Measurements from ENCODE around the gene SH3PXD2B.
"Not testable (repeated sequence)": the region's sequence is repeated elsewhere in the genome, so short reads cannot be mapped to it uniquely, and the experiment has no call there.

SH3PXD2B gene

DNA sequence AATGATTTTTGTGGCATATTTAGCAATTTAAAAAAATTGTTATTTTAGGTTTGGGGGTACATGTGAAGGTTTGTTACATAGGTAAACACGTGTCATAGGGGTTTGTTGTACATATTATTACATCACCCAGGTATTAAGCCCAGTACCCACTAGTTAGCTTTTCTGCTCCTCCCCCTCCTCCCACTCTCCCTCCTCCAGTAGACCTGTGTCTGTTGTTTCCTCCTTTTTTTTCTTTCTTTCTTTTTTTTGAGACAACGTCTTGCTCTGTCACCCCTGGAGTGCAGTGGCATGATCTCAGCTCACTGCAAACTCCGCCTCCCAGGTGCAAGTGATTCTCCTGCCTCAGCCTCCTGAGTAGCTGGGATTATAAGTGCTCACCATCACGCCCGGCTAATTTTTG lies 162.5 kb downstream of the SH3PXD2B start:
- DNase-seq = not testable (repeated sequence)

DNA sequence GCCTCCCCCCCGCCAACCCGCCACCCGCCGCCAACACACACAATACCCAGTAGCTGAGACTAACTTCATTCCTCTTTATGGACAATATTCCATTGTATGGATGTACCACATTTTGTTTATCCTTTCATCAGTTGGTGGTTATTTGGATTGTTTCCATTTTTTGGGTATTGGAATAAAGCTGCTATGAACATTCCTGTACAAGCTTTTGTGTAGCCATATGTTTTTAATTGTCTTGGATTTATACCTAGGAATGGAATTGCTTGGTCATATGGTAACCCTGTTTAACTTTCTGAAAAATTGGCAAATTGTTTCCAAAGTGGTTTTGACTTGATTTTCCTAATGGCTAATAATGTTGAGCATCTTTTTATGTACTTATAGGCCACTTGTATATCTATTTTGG lies 165.9 kb downstream of the SH3PXD2B start:
- DNase-seq = no peak

DNA sequence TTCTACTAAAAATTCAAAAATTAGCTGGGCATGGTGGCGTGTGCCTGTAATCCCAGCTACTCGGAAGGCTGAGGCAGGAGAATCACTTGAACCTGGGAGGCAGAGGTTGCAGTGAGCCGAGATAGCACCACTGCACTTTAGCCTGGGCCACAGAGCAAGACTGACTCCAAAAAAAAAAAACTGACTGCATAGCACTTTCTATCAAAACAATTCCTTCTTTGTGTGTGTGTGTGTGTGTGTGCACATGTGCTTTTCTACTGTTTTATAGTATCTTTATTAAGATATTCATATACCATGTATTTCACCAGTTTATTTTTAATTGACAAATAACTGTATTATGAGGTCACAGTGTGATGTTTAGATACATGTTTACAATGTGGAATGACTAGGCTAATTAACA lies 167.2 kb downstream of the SH3PXD2B start:
- DNase-seq = not testable (repeated sequence)

DNA sequence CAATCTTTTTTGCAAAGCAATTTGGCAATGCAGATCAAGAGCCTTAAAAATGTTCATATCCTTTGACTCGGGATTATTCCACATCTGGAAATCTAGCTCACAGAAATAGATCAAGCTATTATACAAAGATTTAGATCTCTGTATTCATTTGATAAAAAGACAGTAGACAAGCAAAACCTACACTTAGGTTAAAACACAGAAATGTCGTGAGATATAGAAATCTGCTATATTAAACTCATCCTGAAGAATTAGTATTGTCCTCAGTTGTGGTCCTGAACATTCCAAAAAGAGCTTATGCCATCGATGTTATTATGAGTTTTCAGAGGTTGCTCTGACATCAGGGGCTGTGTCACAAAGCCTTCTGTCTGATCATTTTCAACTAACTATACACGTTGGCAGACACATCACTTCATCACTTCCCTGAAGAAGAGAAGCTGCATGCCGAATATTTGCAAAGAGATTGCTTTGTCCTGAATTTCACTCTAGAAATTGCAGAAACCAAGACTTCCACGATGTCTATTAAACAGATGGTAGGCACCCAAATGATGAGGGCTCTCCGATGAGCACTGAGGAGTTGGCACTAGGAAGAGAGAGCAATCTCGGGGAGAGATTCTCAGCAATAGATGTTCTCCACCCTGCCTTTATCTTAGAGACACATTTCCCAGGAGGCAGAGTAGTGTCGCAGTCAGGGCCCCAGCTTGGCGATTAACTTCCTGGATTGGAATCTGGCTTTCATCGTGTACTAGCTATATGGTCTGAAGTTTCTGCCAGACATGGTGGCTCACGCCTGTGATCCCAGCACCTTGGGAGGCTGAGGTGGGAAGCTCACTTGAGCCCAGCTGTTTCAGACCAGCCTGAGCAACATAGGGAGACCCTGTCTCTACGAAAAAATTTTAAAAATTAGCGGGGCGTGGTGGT lies 168.8 kb downstream of the SH3PXD2B start:
- no peak for DNase-seq

DNA sequence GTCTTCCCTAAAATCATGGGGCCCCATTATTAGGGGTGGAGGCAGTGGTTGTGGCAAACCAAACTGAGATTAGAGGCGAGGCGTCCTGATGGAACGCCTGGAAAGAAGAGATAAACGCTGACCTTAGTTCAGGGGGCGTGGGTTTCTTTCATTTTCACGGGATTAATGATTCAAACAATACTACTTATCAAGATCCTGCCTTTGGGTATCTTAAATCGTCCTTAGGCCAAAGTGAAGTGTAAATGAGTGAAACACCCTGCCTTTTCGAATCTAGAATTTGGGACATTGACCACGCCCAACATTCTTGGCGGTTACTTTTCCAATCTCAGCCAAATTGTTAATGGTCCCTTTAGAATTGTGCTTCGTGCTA lies 169.7 kb downstream of the SH3PXD2B start:
- no peak for DNase-seq

DNA sequence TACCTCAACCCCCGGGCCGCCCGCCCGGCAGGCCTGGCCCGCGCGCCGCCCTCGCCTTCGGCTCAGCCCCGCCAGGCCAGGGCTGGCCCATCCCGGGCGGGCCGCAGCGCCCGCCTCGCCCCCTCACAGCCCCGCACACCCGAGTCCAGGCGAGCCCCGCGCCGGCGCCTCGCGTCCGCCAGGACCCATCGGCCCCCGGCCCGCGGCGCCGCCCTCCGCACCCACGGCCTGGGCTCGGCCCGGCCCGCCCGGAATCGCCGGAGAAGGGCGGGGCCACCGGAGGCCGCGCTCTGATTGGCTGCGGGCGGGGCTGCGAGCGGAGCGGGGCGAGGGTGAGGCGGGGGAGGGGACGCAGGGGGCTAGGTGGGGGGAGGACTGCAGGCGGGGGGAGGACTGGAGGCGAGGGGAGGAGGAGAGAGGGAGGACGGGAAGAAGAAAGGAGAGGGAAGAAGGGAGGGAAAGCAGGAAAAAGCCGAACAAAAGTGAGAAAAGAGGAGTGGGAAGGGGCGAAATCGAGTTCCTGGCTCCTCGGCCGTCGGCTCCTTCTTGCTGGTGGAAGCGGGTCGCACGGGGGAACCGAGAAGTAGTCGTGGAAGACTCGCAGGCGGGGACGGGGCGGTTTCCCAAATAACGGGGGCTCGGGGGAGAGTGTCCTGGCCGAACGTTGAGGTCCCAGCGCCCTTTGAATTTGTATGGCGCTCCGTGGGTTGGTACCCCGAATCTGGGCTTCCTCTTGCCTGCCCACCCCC lies 170.3 kb downstream of the SH3PXD2B start:
- DNase-seq = peak; percentile 53

DNA sequence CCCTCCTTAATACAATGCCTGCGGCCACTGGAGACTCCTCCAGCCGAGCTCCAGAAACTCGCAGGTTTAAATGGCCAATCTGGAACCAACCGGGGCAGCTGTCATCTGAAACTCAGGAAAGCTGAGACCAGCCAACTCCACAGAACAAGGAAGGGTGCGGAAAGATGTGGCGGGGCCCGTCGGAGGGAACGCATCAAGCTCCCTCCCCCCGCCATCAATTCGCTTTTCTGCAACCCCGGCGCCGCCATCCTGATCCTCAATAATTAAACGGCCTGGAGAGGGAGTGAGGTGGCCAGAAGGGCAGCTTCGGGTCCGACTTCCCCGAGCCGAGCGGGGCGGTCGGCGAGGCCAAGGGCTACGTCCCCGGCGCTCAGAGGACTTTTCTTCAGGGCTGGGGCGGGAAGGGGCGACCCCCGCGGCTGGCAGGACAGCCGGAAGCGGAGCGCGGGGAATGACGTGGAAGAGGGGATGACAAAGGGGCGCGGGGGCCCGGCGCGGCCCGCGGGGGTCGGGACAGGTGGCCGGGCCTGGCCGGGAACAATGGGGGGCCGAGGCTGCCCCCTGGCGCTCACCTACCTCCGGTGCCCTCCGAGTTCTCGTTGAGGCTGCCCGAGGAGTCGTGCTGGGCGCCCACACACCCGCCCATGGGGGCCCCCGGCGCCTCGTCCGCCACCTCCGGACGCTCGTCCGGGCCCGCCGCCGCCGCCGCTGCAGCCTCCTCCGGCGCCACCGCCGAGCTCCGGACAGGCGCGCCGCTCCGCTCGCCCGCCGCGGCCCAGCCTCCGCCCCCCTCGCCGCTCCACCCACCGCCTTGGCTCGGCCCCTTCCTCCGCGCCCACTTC lies 171.1 kb downstream of the SH3PXD2B start, which contains the start of gene UBTD2:
TSS of gene UBTD2 (minus strand) at position 745 of the 842 bp plus-strand sequence. CDS start at position 646, 99 bp downstream.
- no peak for DNase-seq

DNA sequence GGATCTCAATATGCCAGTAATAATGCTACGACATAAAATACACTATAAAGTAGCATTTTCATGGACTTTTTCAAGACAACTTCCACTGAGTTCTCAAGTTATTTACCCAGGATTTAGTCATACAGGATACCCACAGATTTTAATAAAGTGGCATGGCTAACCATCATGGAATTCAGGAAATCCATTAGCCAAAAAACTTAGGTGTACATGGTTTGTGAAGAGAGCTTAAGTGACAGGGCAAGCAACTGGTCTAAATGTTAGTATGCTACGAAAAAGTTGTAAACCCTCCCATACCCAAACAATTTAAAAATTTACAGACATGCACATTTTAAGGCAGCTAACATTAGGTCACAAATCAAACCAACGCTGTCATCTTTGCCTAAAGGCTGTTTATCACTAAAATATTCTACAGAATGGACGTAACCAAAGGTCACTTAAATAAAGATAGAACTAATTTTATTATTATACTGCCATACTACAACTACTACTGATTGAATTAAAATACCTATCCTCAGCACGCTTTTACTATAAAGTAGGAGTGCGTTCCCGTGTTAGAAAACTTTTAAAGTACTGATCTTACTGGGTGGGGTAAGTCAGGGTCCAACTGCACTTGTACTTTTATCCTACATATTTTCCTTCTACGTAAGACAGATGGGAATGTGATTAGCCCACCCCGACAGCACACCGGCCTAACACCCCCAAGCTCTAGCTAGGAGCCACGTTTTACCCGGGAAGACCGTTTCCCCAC lies 171.9 kb downstream of the SH3PXD2B start:
- DNase-seq = no peak

DNA sequence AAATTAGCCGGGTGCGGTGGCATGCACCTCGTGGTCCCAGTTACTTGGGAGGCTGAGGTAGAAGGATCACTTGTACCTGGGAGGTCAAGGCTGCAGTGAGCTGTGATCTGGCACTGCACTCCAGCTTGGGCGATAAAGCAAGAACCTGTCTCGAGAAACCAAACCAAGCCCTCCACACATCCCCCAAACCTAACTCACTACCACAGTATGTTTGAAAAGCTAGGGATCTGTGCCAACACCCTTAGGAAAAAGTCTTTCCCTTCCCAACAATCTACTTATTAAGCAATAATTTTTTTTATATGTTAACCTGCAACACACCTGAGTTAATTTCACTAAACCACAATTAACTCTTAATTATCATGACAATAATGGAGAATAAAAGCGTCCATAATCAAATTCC lies 173.0 kb downstream of the SH3PXD2B start:
- no peak for DNase-seq

DNA sequence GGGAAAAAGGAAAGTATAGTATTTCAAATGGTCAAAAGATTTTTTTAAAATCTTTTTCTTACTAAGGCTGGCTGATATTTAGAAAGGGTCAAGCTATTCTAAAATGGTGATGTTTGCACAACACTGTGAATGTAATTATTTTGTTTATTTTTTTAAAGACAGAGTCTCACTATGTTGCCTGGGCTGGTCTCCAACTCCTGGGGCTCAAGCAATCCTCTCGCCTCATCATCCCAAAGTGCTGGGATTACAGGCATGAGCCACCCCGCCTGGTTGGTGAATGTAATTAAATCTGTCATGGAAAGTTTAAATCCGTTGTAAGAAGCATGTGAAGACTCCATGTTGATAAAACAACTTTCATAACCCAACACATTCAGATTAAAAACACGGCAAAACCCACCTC lies 173.4 kb downstream of the SH3PXD2B start:
- DNase-seq = peak; percentile 39

DNA sequence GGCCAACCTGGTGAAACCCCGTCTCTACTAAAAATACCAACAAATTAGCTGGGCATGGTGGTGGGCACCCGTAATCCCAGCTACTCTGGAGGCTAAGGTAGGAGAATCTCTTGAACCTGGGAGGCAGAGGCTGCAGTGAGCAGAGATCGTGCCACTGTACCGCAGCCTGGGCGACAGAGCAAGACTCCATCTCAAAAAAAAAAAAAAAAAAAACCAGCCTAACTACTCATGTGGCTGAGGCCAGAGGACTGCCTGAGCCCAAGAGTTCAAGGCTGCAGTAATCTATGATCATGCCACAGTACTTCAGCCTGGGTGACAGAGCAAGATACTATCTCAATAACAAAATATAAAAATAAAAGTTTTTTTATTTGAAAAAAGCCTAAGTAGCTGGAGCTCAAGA lies 174.0 kb downstream of the SH3PXD2B start:
- no peak for DNase-seq

DNA sequence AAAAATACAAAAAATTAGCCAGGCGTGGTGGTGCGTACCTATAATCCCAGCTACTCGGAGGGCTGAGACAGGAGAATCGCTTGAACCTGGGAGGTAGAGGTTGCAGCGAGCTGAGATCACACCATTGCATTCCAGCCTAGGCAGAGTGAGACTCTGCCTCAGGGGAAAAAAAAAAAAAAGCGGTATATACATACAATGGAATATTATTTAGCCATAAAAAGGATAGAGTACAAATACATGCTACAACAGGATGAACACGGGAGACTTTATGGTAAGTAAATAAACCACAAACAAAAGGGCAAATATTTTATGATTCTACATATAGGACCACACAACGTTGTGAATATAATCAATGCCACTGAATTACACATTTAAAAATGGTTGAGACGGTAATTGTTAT lies 176.0 kb downstream of the SH3PXD2B start:
- DNase-seq = no peak

DNA sequence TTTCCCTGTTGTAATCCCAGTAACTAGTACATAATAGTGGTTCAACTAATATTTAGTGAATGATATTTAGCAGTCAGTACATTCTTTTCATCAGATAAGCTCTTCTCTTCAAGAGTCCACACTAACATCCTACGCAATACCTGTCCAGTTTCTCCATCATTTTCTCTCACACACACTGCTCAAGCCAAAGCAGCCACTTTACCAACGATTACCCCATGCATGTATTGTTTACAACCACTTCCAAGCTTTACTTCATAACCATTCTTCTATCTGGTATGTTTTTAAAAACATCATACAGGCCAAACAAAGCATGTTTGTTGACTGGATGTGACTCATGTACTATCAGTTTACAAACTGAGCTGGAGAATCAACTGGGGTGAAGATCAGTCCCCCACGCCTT lies 178.1 kb downstream of the SH3PXD2B start:
- no peak for DNase-seq
